Kidney tubule cell (primary cell): ENCODE results near the gene RPS6KA4.
"Not testable (repeated sequence)": the region's sequence is repeated elsewhere in the genome, so short reads cannot be mapped to it uniquely, and the experiment has no call there.

Experiments used
- DNase-seq: peaks from one replicate; pipeline ENCODE4 v3.0.0-alpha.2; 2018; ENCODE audit warnings: low spot score

The RPS6KA4 gene

DNA sequence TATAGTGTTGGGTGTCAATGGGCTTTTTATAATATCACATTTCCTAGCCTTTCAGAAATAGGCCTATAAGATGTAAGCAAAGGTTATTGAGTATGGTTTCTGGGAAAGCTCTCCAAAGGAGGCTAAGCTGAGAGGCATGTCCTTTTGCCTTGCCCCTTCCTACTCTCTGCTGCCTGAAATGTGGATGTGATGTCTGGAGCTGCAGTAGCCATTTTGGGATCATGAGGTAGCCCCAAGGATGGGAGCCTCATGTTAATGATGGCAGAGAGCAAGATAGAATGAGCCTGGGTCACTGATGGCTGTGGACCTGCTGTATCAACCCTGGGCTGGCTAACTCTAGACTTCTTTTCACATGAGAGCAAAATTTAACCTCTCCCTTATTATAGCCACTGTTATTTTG, 29.0 kb downstream of the RPS6KA4 start:
- no peak for DNase-seq

DNA sequence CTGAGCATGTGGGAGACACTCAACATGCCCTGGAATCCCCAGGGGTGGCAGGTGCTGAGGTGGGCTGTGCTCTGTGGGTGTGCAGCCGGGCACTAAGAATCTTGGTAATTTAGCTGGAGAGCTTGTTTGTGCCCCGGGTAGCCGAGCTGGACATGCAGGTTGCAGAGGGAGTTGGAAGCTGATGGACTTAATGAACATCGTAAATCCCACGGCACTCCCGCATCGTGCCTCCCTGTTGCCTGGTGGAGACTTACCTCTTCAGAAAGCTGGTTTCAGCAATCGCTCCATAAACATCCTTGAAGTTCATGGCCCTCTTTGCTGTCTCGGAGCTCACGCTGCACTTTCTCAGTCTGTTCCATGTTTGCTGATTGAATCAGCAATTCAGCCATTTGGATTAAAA, 29.9 kb downstream of the RPS6KA4 start:
- DNase-seq, result no peak

DNA sequence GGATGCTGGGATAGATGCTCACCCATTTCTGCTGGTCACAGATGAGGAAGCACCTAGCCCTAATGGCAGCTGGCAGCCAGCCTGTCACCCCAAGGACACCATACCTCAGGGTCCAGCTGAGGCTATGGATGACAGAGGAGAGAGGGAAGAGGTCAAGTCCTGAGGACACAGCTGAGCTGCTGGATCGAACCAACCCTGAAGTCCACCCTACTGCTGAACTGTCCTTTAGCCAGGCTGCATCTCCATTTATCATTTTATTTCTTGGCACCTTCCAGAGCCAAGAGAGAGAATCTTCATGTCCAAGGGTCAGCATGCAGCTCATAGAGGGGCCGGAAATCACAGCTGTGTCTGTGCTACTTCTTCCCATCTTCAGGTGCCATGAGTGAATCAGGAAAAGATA, 30.9 kb downstream of the RPS6KA4 start:
- no peak for DNase-seq

DNA sequence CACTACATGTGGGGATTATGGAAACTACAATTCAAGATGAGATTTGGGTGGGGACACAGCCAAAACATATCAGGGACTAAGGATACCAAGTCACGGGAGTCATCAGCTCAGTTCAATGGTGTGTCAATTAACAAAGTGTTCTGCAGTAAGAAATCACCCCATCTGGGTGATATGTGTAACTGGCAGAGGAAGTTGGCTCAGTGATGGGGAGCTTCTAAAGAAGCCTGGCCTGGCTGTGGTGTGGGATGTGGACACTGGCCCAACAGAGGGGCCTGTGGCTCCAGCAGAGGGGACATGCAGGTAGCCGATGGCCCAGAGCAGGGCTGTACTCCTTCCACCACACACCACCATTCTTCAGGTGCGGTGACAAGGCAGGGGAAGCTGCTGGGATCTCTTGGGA, 31.6 kb downstream of the RPS6KA4 start:
- DNase-seq, result no peak

DNA sequence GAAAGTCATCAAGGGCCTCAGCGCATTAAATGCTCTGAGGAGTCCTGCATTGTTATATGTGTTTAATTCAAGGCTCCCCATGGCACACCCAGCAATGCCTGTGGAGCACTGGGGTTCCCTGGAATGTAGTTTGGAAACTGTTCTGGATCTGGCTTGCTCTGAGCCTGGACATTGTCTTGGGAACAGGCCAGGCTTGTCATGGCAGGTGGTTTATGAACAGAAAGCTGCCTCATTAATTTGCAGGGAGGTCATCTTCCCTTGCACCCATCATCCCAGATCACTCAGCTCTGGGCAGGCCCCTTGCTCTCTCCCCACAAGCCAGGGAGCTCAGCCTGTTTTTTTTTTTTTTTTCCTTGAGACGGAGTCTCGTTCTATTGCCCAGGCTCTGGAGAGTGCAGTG, 32.9 kb downstream of the RPS6KA4 start:
- no peak for DNase-seq

DNA sequence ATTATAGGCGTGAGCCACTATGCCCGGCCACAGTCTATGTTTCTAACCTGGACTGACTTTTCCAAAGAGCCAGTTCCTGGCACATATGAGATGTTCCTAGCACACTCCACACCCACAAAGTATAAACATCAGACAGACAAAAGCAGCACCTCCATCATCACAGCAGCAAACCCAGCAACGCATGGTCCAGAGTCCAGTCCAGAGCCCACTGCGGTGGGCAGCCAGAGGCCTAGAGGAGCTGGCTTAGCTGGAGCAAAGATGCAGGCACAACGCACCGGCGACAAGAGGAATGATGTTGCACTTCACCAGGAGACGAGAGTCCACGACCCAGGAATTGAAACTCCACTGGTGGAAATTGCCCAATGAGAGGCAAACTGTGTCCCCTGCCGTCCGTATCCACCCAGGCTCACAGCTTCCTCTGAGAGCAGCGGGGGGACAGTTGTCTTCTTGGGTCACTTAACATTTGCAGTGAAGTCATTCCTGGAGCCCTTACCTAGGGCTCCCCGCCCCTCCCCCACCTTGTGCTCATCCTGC, 36.6 kb downstream of the RPS6KA4 start:
- no peak for DNase-seq

DNA sequence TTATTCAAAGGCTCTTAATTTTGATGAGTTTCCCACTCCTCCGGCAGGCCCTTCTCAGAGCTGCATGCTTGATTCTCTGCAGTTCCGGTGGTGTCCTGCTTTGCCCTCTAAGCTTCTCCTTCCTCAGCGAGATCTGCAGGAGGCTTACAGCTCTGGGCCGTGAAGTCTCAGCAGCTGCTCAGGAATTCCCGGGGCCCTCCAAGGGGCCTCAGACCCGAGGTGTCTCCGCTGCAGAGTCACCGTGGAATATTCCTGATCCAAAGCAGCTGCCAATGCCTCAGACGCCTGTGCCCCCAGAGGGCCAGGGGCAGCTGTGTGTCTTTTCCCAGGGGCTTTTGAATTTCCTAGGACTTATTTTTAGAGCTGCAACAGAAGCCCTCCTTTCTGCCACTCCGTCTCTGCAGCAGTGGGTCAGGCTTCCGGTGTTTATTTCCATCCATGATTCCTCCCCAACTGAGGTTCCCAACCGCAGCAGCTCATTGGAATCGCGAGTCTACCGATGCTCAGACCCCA, 37.2 kb downstream of the RPS6KA4 start:
- no peak for DNase-seq

DNA sequence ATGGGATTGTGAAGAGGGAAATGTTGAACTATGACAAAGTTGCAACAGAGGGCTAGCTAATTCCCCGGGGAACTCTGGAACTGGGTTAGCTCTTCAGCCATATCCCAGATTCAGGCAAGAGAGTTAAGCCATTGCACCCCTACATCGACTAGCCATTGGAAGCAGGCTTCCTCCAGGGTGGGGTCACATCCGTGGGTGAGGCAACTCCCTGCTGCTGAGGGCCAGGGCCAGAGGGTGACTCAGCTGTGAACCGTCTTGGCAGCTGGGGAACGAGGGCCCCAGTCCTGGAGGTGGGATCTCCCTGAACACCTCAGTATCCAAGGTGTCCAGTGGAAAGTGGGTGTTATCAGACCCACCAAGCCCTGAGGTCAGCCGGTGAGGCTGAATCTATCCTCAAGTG, 41.1 kb downstream of the RPS6KA4 start:
- no peak for DNase-seq

DNA sequence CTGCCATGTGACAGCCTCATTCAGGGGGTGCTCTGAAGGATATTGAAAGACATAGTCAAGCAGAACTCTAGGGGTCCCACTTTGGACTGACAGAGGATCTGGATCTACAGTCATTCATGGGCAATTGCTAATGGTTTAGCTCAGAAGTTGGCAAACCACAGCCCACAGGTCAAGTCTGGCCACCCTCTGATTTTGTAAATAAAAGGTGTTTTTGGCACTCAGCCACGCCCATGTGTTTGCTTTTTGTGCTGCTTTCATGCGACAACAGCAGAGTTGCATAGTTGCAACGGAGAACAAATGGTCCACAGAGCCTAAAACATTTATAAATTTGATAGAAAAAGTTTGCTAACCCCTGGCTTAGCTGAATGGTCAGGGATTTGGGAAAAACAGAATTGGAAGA, 41.7 kb downstream of the RPS6KA4 start:
- DNase-seq, result no peak

DNA sequence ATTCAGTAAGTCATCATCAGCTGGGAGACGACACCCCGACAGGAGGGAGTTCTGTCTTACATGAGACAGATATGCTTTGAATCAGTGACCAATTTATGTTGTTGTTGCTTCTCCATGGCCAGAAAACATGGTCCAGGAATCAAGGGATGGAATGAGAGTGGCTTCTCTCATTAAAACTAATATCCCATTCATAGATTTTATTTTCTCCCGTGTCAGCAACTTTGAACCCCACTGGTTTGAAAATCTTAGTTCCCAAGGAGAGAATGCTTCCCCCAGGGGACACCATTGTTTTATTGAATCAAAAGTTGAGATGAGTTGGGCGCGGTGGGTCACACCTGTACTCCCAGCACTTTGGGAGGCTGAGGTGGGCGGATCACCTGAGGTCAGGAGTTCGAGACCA, 42.8 kb downstream of the RPS6KA4 start:
- DNase-seq, result no peak

DNA sequence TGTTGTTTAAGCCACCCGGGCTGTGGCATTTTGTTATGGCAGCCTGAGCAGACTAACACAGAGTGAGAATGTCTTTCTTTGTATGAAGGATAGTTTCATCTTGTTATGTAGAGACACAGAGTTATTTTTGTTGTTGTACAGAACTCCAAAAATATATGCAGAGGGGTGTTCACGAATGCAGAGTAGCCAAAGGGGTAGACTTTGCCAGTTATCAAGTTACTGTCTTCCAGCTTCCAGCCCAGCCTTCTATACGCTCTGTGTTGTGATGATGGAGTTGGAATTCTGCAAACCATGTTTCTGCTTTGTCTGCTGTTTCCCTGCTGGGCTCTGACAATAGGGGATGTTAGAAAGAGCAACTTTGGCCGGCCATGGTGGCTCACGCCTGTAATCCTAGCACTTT, 44.1 kb downstream of the RPS6KA4 start:
- DNase-seq, result no peak

DNA sequence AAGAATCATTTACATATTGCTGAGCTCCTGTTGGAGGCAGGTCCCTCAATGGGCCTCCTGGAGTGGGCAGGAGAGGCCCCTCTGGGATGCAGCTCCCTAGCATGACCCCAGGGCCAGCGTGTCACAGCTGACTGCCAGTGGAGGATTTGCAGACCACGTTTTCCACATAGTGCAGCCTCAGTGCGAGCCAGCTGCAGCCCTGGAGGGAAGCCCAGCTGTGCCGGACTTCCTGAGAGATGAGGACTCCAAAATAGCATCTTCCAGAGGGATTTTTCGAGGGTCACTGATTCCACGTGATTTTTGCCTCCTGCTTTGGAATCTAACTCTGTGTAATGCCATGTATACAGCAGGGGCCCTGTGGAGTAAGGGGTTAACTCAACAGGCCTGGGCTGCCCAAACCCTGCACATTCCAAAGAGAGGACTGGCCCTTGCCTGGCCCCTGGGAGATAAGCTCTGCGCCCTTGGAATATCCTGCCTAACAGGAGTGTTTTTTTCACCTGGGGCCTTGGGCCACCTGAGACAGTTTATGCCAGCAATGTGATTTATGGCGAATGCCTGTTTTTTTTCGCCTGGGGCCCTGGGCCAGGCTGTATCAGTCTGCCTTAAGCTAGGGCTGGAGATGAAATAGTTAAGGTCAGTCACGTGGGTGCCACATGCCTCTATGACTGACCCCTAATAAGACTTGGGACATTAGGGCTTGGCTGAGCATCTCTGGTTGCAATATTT, 47.4 kb downstream of the RPS6KA4 start:
- no peak for DNase-seq

DNA sequence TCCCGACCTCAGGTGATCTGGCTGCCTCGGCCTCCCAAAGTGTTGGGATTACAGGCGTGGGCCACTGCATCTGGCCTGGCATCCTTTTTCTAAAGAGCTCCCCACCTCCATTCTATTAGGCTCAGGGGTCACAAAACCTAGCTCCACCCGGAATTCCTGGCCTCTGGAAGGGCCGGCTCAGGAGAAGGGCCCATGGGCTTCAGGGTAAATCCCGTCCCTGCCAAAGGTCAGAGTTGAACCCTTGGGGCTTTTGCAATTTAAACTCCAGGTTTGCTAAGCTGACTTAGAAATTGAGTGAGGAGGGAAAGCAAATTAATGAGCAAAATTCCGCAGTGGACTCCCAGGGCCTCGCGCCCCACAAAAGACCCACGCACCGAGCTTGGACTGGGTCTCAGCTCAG, 48.3 kb downstream of the RPS6KA4 start:
- DNase-seq, result no peak

DNA sequence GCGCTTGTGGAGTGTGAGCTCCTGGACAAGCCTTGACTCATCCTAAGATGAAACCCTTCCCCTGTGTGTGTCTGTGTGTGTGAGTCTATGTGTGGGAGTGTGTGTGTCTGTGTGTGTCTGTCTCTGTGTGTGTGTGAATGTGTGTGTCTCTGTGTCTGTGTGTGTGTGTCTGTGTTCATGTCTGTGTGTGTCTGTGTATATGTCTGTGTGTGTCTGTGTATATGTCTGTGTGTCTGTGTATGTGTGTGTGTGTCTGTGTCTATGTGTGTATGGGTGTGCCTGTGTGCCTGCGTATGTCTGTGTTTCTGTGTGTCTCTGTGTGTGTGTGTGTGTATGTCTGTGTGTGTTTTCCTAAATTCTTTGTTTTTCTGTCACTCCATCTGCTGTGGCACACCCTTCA, 48.7 kb downstream of the RPS6KA4 start:
- no peak for DNase-seq

DNA sequence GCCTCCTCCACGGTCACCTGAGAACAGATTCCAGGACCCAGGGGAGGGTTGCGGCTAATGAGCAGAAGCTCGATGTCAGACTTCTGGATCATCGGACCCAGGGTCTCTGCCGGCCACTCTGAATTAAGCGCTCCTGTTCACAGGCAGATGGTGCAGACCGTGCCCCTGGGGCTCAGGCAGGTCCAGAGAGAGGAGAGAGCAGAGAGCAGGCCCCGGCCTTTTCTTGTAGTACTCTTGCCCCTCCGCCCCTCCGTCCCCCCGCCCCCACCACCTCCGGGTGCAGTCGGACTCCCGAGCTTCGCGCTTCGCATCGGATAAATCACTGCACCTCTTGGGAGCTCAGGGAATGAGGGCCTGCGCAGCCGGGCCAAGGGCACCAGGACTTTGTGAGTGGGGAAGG, 50.3 kb downstream of the RPS6KA4 start:
- no peak for DNase-seq

DNA sequence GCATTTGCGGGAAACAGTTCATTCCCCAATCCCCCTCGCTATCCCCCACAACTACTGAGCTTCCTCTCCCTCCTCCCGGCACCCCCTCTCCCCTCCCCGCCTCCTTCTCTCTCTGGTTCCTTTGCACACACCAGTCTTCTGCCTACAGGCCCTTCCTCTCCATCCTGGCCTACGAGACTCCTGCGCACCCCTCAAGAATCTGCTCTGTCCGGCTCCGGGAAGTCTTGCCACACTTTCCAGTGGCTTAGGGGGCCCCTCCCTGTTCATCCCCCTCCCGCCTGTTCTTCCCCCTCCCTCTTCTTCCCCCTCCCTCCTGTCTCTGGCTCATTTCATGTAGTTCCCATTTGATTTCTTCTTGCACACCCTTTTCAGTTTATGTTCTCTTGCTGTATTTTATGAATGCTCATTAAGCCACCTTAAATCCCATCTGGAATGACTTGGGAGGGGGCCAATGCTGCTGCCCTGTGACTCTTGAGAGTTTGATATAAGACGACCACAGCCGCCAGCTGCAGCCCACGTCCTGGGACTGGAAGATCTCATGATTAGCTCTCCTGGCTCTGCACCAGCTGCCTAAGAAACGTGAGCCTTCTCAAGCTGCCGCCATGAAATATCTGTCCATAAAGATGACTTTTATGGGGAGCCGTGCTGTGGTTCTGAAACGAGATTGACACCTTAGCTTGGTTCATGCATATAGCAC, 50.9 kb downstream of the RPS6KA4 start:
- no peak for DNase-seq

DNA sequence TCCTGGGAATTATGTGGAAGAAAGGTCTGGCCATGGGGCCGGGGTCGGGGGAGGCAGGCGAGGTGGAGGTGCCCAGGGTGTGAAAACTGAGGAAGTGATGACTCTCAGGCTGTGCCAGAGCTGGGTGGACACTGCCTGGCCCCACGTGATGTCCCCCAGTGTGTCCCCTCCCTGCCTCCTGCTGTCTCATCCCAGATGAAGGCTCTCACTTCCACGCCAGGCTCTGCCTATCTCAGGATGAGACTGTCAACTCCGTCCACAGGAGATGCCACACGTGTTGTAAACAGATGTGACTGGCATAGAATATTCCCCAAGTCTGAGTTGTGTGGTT, 51.4 kb downstream of the RPS6KA4 start:
- DNase-seq, result no peak

DNA sequence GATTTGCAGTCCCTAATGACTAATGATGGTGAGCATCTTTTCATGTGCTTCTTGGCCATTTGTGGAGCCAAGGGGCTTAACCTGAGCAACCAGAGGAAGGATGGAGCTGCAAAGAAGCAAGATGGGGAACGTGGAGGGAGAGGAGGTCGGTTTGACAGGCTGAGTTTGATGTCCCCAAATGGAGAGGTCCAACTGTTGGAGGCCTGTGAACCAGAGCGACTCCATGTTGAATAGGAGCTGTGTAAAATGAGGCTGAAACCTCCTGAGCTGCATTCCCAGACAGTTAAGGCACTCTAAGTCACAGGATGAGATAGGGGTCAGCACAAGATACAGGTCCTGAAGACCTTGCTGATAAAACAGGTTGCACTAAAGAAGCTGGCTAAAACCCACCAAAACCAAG, 54.5 kb downstream of the RPS6KA4 start:
- DNase-seq, result no peak

DNA sequence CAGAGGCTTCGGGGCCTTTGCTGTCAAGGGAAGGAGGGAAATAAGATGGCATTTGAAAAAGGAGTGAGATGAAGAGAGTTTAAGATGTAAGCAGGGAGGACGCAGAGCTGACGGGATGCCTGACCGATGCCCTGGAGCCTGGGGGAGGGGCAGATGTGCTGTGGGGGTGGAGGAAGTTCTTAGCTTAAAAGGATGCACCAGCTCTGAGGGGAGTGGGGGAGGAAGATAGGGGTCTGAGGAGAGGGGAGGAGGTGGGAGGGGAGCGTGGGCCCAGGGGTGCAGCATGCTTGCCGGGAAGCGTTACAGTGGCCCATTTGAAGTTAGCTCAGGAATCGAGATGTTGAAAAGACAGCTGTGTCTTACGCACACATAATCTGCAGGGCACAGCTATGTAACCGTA, 56.3 kb downstream of the RPS6KA4 start:
- no peak for DNase-seq

DNA sequence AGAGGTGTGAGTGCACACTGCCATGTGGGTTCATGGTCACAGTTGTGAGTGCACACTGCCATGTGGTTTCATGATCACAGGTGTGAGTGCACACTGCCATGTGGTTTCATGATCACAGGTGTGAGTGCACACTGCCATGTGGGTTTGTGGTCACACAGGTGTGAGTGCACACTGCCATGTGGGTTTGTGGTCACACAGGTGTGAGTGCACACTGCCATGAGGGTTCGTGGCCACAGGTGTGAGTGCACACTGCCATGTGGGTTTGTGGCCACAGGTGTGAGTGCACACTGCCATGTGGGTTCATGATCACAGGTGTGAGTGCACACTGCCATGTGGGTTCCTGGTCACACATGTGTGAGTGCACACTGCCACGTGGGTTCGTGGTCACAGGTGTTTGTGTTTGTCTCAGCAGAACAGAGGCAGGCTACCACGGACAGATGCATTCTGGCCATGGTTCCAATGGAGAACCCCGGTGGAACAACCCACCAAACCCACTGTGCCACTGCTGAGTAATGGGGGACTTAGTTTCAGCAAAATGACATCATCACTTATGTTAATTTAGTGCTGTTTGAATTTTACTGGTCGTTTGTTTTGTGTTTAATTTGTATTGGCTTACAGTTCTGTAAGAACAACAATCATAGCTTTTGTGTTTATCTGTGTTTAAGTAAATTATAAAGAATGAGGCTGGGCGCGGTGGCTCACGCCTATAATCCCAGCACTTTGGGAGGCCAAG, 57.2 kb downstream of the RPS6KA4 start:
- no peak for DNase-seq

DNA sequence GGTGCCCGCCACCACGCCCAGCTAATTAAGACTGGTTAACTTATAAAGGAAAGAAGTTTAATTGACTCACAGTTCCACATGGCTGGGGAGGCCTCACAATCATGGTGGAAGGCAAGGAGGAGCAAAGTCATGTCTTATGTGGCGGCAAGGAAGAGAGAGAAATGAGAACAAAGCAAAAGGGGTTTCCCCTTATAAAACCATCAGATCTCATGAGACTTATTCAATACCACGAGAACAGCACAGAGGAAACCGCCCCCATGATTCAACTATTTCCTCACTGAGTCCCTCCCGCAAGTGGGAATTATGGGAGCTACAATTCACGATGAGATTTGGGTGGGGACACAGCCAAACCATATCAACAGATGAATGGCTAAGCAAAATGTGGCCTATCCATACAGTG, 59.3 kb downstream of the RPS6KA4 start:
- not testable (repeated sequence) for DNase-seq

DNA sequence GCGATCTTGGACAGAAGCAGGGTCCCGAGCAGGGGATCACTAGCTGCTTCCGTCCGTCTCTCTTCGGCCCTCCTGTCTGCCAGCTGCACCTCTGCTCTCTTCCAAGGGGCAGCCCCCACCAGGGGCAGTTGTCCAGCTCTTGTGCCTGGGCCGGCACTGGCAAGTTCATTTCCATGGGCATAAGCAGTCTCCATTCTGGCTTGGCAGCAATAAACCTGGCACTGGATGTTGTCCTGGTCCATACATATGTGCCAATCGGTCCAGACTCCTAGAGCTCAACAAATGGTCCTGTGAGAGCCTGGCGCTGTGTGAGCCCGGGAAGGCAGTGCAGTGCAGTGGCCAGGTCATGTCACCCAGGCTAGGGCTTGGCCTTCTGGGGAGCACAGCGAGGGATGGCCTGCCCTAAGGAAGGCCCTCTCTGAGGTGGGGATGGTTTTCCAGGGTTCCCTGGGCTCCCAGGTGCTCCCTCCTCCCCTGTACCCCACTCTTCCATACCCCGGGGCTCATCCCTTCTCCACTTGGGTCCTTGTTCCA, 60.4 kb downstream of the RPS6KA4 start:
- DNase-seq, result no peak
